DOHH2 (cell line): ENCODE results near the gene USH1C.

Source experiments
- H3F3A ChIP-seq: fragments of 200-600 bp; sonication (generic), shearing (Covaris generic); 2 replicates; pipeline ENCODE4 v1.6.0; 2016; ENCODE audit warnings: antibody characterized with exemption, mild to moderate bottlenecking; ENCODE audit not compliant: control insufficient read depth, insufficient read depth
- H3K27ac ChIP-seq: fragments of 200-600 bp; sonication (generic); 2 replicates; pipeline ENCODE4 v1.5.1; 2014; ENCODE audit warnings: low read depth, mild to moderate bottlenecking, low read length, moderate library complexity
- H3K27me3 ChIP-seq: fragments of 200-600 bp; sonication (generic); 2 replicates; pipeline ENCODE4 v1.6.1; 2014; ENCODE audit warnings: mild to moderate bottlenecking, low read length, mixed read lengths; ENCODE audit not compliant: control insufficient read depth
- H3K36me3 ChIP-seq: fragments of 200-600 bp; sonication (generic); 2 replicates; pipeline ENCODE4 v1.6.1; 2014; ENCODE audit warnings: mild to moderate bottlenecking, low read length, moderate library complexity, mixed read lengths; ENCODE audit not compliant: control insufficient read depth
- H3K4me1 ChIP-seq: fragments of 200-600 bp; sonication (generic); 2 replicates; pipeline ENCODE4 v1.6.1; 2014; ENCODE audit warnings: mild to moderate bottlenecking, low read length, mixed read lengths; ENCODE audit not compliant: control insufficient read depth
- H3K4me2 ChIP-seq: fragments of 200-600 bp; sonication (generic); 2 replicates; pipeline ENCODE4 v1.6.0; 2014; ENCODE audit warnings: mild to moderate bottlenecking, low read length, moderate library complexity
- H3K4me3 ChIP-seq: fragments of 200-600 bp; sonication (generic); 2 replicates; pipeline ENCODE4 v1.5.1; 2014; ENCODE audit warnings: mild to moderate bottlenecking, low read length, mixed read lengths
- H3K79me2 ChIP-seq: fragments of 200-600 bp; sonication (generic); 2 replicates; pipeline ENCODE4 v1.6.1; 2014; ENCODE audit warnings: mild to moderate bottlenecking, low read length, mixed read lengths; ENCODE audit not compliant: control insufficient read depth
- H3K9me2 ChIP-seq: fragments of 200-600 bp; sonication (generic); replicated peaks from 2 replicates; pipeline ENCODE4 v1.6.1; 2014; ENCODE audit warnings: mild to moderate bottlenecking, low read length, mixed read lengths; ENCODE audit not compliant: control insufficient read depth
- H3K9me3 ChIP-seq: fragments of 200-600 bp; sonication (generic); 2 replicates; pipeline ENCODE4 v1.6.1; 2014; ENCODE audit warnings: antibody characterized with exemption, low read length, mixed read lengths; ENCODE audit not compliant: control insufficient read depth, insufficient read depth
- H4K20me1 ChIP-seq: fragments of 200-600 bp; sonication (generic); 2 replicates; pipeline ENCODE4 v1.6.0; 2014; ENCODE audit warnings: low read depth, mild to moderate bottlenecking, antibody characterized with exemption, low read length, moderate library complexity; ENCODE audit not compliant: control insufficient read depth, insufficient read depth
- EZH2phosphoT487 ChIP-seq: fragments of 200-600 bp; sonication (generic); IDR thresholded peaks from 2 replicates; pipeline ENCODE4 v1.6.1; 2017; ENCODE audit warnings: borderline replicate concordance, mild to moderate bottlenecking, antibody characterized with exemption, low read length, moderate library complexity, mixed read lengths
- TF ChIP-seq, protein P1 (sequence below): fragments of 200-600 bp; sonication (generic); IDR thresholded peaks from one replicate; pipeline ENCODE4 v1.5.1; 2014; ENCODE audit warnings: antibody characterized with exemption, mild to moderate bottlenecking, low read depth, low read length; ENCODE audit not compliant: poor library complexity, severe bottlenecking

The USH1C gene

DNA sequence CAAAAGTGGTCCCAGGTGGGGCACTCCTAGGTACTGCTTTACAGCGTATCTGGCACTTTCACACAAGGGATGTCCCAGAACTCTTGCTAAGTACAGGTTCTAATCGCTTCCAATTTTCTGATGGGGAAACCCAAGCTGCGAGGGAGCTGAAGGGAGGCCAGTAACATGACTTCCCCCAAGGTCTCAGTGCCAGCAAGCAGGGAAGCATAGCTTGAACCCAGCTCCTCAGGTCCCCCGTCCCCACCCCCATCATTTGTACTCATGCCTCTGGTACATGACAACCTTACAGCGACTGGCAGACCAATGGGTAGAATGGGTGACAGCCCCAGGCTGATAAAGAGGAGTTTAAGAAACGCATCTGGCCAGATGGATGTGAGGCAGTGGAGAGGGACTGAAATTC is 66.9 kb downstream of the USH1C start:
- peaks cover 25% of the 10 kb centered on the region for H3K27me3 ChIP-seq
- no peaks in the 10 kb centered on the region for H3K79me2 ChIP-seq
- no peak for TF ChIP-seq EZH2phosphoT487
- TF ChIP-seq, protein P1, sequence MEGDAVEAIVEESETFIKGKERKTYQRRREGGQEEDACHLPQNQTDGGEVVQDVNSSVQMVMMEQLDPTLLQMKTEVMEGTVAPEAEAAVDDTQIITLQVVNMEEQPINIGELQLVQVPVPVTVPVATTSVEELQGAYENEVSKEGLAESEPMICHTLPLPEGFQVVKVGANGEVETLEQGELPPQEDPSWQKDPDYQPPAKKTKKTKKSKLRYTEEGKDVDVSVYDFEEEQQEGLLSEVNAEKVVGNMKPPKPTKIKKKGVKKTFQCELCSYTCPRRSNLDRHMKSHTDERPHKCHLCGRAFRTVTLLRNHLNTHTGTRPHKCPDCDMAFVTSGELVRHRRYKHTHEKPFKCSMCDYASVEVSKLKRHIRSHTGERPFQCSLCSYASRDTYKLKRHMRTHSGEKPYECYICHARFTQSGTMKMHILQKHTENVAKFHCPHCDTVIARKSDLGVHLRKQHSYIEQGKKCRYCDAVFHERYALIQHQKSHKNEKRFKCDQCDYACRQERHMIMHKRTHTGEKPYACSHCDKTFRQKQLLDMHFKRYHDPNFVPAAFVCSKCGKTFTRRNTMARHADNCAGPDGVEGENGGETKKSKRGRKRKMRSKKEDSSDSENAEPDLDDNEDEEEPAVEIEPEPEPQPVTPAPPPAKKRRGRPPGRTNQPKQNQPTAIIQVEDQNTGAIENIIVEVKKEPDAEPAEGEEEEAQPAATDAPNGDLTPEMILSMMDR = no peak
- H3K4me2 ChIP-seq = no peak overlapping the region
- no peaks in the 10 kb centered on the region for H3K9me2 ChIP-seq
- H3K36me3 ChIP-seq = no peaks in the 10 kb centered on the region
- no peaks in the 10 kb centered on the region for H3K4me1 ChIP-seq
- no peak overlapping the region for H3K27ac ChIP-seq
- H3F3A ChIP-seq = no peaks in the 10 kb centered on the region
- no peak overlapping the region for H3K4me3 ChIP-seq
- no peaks in the 10 kb centered on the region for H4K20me1 ChIP-seq
- no peaks in the 10 kb centered on the region for H3K9me3 ChIP-seq

DNA sequence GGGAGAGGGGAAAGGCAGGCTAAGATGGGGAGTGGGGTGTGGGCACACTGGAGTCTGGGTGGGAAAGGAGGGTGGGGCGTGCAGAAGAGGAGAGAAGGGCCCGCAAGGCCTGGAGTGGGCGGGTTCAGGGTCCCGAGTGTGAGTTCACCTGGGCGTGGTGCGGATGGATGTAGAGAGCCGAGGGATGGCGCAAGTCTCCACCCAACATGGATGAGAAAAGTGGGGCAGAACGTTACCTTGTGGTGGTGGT is 67.2 kb downstream of the USH1C start:
- Histone ChIP-seq H3K9me2 (no peaks in the 10 kb centered on the region), H3K4me3 (no peak overlapping the region), H3F3A (no peaks in the 10 kb centered on the region), H3K36me3 (no peaks in the 10 kb centered on the region), H3K27me3 (peaks cover 25% of the 10 kb centered on the region), H3K9me3 (no peaks in the 10 kb centered on the region), H3K4me1 (no peaks in the 10 kb centered on the region), H3K4me2 (no peak overlapping the region), H4K20me1 (no peaks in the 10 kb centered on the region), H3K27ac (no peak overlapping the region), H3K79me2 (no peaks in the 10 kb centered on the region)
- TF ChIP-seq, protein P1 = no peak
- no peak for TF ChIP-seq EZH2phosphoT487

DNA sequence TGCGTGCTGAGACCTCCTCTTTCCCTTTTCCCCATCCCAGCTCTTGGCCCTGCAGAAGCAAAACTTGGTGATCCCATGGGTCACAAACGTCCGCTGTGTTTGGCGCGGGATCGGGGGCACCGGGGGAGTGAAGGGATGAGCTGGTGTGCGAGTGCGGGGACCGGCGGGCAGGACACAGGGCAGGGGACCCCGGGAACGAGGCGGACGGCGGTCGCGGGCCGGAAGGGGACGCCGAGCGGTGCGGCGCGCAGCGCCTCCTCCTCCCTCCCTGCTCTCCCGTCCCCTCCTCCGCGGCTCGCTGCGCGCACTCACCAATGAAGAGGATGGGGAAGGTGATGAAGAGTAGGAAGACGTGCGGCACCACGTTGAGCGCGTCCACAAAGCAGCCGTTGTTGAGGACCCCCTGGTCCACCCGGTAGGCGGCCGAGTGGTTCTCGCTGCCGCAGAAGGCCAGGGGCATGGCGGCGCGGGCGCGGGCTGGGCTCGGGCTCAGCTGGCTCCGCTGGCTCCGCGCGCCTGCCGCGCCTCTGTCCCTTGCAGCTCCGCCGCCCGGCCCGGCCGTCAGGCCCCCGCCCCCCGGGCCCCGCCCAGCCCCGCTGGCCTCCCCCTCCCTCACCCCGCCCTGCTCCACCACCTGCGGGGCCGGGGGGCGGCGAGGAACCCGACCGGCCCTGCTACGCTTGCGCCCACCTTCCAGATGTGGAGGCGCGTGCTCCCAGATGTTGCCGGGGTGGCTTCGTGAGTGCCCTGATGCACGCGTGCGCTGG is 67.7 kb downstream of the USH1C start, which contains the start of gene ABCC8:
ABCC8 (minus strand) TSS at position 529 of the 767 bp plus-strand sequence; CDS start at position 460, 69 bp downstream.
- TF ChIP-seq, protein P1 = no peak
- no peak for TF ChIP-seq EZH2phosphoT487
- Histone ChIP-seq H3K36me3 (no peaks in the 10 kb centered on the region), H3F3A (no peaks in the 10 kb centered on the region), H3K9me2 (no peaks in the 10 kb centered on the region), H3K27me3 (peaks cover 25% of the 10 kb centered on the region), H3K4me3 (no peak within 1 kb of the TSS), H3K4me2 (no peak within 1 kb of the TSS), H3K4me1 (no peaks in the 10 kb centered on the region), H3K9me3 (no peaks in the 10 kb centered on the region), H4K20me1 (no peaks in the 10 kb centered on the region), H3K79me2 (no peaks in the 10 kb centered on the region), H3K27ac (no peak within 1 kb of the TSS)
